Psoas muscle (tissue), 8 donors: ENCODE measurements around the gene SIGLEC6. TPM values are rescaled to one million over a fixed set of nuclear protein-coding genes. Genes with fewer than 3 reads are reported as not detected.

Source experiments
- ATAC-seq, 4 donors: fragments of 200-7000 bp; cut with Tn5 transposase; one replicate each; pipeline ENCODE4 v1.9.1; 2020; ENCODE audit warnings: moderate library complexity in 3 of 4, mild to moderate bottlenecking in 2 of 4
- DNase-seq, 2 donors: peaks; one replicate each; pipeline ENCODE4 v3.0.0-alpha.2; 2020
- H3K27ac ChIP-seq: fragments of 200-600 bp; one replicate; pipeline ENCODE4 v1.8.0; 2022
- H3K27me3 ChIP-seq, 3 donors: fragments of 200-600 bp in 1 of 3; one replicate each; pipeline versions ENCODE4 v1.6.1 to v1.8.0; 2013 to 2022; ENCODE audit warnings: low read length in 2 of 3, mild to moderate bottlenecking in 2 of 3, moderate library complexity in 1 of 3; ENCODE audit not compliant: insufficient read depth in 3 of 3
- H3K36me3 ChIP-seq, 2 donors: fragments of 200-600 bp in 1 of 2; one replicate each; pipeline versions ENCODE4 v1.6.1 to v1.8.0; 2013 to 2022; ENCODE audit warnings: low read depth in 1 of 2, mild to moderate bottlenecking in 1 of 2, moderate library complexity in 1 of 2; ENCODE audit not compliant: insufficient read depth in 1 of 2
- H3K4me1 ChIP-seq: fragments of 200-600 bp; one replicate; pipeline ENCODE4 v1.8.0; 2022
- H3K4me3 ChIP-seq: fragments of 200-600 bp; one replicate; pipeline ENCODE4 v1.8.0; 2022; ENCODE audit warnings: mild to moderate bottlenecking
- H3K9me3 ChIP-seq: fragments of 200-600 bp; one replicate; pipeline ENCODE4 v1.8.0; 2022
- WGBS, 3 donors: extraction: QIAGEN DNeasy Blood & Tissue Kit; methylation state at CpG; one replicate each; pipeline versions ENCODE4 v1.1.6 to v1.1.7; 2013; 5-methylcytosine and 5-hydroxymethylcytosine counted together
- intact Hi-C, 2 donors: fragments of 100-400 bp; cut with DNase I; formaldehyde crosslinking; loops; one replicate each; pipeline versions ENCODE4 v1.11.0 to v1.14.2; 2022
- polyA plus RNA-seq, 3 donors: library from polyadenylated mRNA; stranded (reverse); fragments of 200-250 nt; gene quantifications; one replicate each; pipeline ENCODE4 v1.2.3, GENCODE V29; 2013
- total RNA-seq, 4 donors: library from RNA; stranded (reverse); fragmentation: NEBNext Ultra II Directional in 2 of 4; extraction: Animal tissue kit (Norgen Biotek cat#: 25700) in 2 of 4; gene quantifications; one replicate each; pipeline versions ENCODE4 v1.2.1 to v1.2.4, GENCODE V29; 2021 to 2023
- TF ChIP-seq, protein P1 (sequence below): fragments of 200-600 bp; IDR thresholded peaks from one replicate; pipeline ENCODE4 v1.8.0; 2022; ENCODE audit warnings: antibody characterized with exemption
- donor health status: healthy with polysubstance abuse.
- donor health status: DM: no; HTN: no; CAD: no; lungs with moderate emphysema.
- donor health status: Bipolar disorder and iron deficiency.
- donor health status: healthy.
- donor health status: DM: yes; HTN: yes; CAD: no.
- donor health status: DM: no; HTN: no; CAD: no.
- donor health status: DM: no; HTN: no; CAD: no.
- donor health status: DM: yes; HTN: yes; CAD: no.

Gene SIGLEC6
- total and polyA plus RNA-seq, 7 donors, result 0.03 to 0.40 (median 0.22) TPM; not detected in 2

DNA sequence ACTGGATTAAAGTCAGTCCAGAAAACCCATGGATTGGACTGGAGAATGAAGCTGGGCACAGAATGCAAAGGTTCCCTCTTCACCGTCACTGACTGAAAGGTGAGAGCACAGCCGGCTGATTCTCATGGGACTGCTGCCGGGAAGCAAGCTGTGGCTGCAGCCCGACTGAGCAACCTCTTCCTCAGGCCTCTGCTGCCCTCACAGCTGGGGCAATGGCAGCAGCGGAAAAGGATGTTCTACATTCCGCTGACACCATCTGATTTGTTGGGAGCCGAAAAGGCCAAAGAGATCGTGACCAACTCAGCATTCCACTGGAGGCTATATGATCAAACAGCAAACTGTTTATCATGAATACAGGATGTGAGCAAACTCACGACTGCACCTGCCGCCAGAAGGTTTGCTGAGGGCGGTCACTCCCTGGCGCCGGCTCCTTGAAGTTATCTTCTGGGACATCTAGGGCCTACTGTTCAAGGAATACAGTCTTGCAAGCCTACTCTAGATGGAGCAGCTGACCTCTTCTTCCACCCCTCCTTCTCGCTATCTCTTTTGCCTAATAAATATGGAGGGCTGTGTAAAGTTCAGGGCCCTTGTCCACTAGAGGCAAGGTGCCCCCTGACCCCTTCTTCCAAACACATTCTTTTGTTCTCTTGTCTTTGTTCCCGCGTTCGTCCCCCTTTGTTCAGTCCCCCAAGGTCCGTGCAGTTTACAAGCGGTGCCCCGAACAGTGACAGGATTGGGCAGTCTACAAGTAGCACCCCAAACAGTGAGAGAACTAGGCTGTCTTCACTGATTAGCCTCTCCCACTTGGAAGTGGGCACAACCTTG is 19.6 kb upstream of the SIGLEC6 start:
- H3K27me3 ChIP-seq, result peaks cover 0 to 11% (median 3%) of the 10 kb centered on the region in 3 donors
- no peak for ATAC-seq
- no peaks in the 10 kb centered on the region for H3K36me3 ChIP-seq
- H3K4me3 ChIP-seq, result no peak overlapping the region
- TF ChIP-seq, protein P1, sequence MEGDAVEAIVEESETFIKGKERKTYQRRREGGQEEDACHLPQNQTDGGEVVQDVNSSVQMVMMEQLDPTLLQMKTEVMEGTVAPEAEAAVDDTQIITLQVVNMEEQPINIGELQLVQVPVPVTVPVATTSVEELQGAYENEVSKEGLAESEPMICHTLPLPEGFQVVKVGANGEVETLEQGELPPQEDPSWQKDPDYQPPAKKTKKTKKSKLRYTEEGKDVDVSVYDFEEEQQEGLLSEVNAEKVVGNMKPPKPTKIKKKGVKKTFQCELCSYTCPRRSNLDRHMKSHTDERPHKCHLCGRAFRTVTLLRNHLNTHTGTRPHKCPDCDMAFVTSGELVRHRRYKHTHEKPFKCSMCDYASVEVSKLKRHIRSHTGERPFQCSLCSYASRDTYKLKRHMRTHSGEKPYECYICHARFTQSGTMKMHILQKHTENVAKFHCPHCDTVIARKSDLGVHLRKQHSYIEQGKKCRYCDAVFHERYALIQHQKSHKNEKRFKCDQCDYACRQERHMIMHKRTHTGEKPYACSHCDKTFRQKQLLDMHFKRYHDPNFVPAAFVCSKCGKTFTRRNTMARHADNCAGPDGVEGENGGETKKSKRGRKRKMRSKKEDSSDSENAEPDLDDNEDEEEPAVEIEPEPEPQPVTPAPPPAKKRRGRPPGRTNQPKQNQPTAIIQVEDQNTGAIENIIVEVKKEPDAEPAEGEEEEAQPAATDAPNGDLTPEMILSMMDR, result no peak
- H3K27ac ChIP-seq, result no peak overlapping the region
- 72 to 77% (median 74%) methylated on average over 20 of the region's 20 CpGs for WGBS, 3 donors
- H3K4me1 ChIP-seq, result no peaks in the 10 kb centered on the region
- no peaks in the 10 kb centered on the region for H3K9me3 ChIP-seq
- intact Hi-C loops, result no loop called here
- DNase-seq, result no peak

DNA sequence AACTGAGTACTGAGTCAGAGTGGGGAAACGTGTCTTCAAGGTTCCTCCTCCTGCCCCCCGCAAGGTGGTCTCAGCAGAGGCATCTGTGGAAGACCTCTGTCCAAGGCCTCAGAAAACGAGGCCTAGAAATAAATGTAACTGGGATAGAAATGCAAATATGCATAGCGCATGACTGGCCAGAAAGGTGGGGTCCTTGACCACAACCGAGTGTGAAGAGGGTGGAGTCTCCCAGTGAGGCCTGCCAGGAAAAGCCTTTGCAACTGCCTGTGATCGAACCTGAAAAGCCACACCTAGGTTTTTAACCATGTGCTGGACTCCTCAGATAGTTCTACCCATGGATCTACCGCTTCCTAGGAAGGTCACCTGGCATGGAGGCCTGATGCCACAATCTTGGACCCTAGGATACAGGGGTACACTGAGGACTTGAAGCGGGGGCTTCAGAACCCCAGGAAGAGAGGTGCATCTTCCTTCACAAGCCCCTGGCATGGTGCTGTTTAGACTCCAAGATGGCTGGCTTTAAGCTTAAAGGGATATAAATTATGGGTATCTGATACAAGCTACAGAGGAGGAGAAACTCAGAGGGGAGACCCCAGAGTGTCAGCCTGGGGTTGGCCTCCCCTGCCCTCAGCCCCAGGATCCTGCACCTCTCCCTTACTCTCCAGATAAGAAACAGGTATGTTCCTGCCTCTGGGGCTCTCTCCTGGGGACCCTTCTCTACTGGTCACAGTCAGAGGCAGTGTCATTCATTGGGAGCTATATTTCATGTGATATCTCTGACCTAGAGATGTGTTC is 18.3 kb upstream of the SIGLEC6 start:
- H3K9me3 ChIP-seq, result no peaks in the 10 kb centered on the region
- no peak overlapping the region for H3K4me3 ChIP-seq
- TF ChIP-seq, protein P1, result no peak
- no peaks in the 10 kb centered on the region for H3K36me3 ChIP-seq
- intact Hi-C loops, result no loop called here
- WGBS, 3 donors, result 57 to 64% (median 63%) methylated on average over 8 of the region's 8 CpGs
- DNase-seq, result no peak
- no peaks in the 10 kb centered on the region for H3K4me1 ChIP-seq
- no peak for ATAC-seq
- H3K27ac ChIP-seq, result no peak overlapping the region
- H3K27me3 ChIP-seq, result peaks cover 0 to 9% (median 3%) of the 10 kb centered on the region in 3 donors

DNA sequence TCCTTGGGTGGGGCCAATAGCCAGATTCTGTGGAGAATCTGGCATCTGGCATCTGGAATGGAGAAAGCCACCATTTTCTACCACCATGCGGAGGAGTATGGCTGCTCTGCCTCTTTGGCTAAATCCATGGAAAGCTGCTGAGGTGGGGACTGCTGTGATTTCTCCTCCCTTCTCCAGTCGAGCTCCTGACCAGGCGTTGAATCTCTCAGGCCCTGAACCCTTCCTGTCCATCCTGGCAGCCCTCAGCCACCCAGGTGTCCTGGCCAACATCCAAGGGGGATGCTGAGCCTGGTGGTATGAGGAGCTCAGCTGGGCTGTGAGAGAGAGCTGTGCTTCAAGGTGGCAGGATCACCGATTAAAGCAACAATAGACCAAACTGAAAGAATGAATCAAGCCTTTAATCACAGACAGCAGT is 17.4 kb upstream of the SIGLEC6 start:
- ATAC-seq (no peak), DNase-seq (no peak)
- Histone ChIP-seq H3K36me3 (no peaks in the 10 kb centered on the region), H3K9me3 (no peaks in the 10 kb centered on the region), H3K27ac (no peak overlapping the region), H3K27me3 (peaks cover 0 to 9% (median 7%) of the 10 kb centered on the region in 3 donors), H3K4me3 (no peak overlapping the region), H3K4me1 (no peaks in the 10 kb centered on the region)
- intact Hi-C loops, result no loop called here
- TF ChIP-seq, protein P1, result no peak
- WGBS, 3 donors, result 62 to 68% (median 64%) methylated on average over 4 of the region's 4 CpGs

GRCh38 chr19:51548213-51548651 is 16.8 kb upstream of the SIGLEC6 start:
- DNase-seq (no peak), ATAC-seq (no peak)
- 78 to 87% (median 82%) methylated on average over 5 of the region's 5 CpGs for WGBS, 3 donors
- intact Hi-C loops, result no loop called here
- H3K27ac ChIP-seq, result no peak overlapping the region
- TF ChIP-seq, protein P1, result no peak
- H3K4me1 ChIP-seq, result no peaks in the 10 kb centered on the region
- no peaks in the 10 kb centered on the region for H3K9me3 ChIP-seq
- no peak overlapping the region for H3K4me3 ChIP-seq
- H3K36me3 ChIP-seq, result no peaks in the 10 kb centered on the region
- H3K27me3 ChIP-seq, result peaks cover 0 to 7% (median 6%) of the 10 kb centered on the region in 3 donors
